ENCODE data around the gene MAGOH. TPM values are rescaled to one million over a fixed set of nuclear protein-coding genes. Genes with fewer than 3 reads are reported as not detected.

Gene MAGOH
- total RNA-seq, 1 donor from 2014 or later: 27.3 TPM

- H3K27me3 Mint-ChIP-seq (ENCODE audit: unreplicated experiment): no peaks in the 10 kb centered on the region
- H3K4me3 Mint-ChIP-seq (ENCODE audit: unreplicated experiment): no peak overlapping the region
- TF ChIP-seq CTCF (IDR thresholded peaks at IDR 0.05; ENCODE audit: partially characterized antibody, unreplicated experiment): no peak
- no peak for DNase-seq
- H3K27ac Mint-ChIP-seq (ENCODE audit: unreplicated experiment): no peak overlapping the region
- peaks cover 7% of the 10 kb centered on the region for H3K4me1 Mint-ChIP-seq (ENCODE audit: low read depth, unreplicated experiment)
- H3K9me3 Mint-ChIP-seq (ENCODE audit: unreplicated experiment): peaks cover 5% of the 10 kb centered on the region
- H3K36me3 Mint-ChIP-seq (ENCODE audit: unreplicated experiment): no peaks in the 10 kb centered on the region
Observed at GRCh38 chr1:53180226-53180625, 58.1 kb downstream of the MAGOH start.

Other genes starting within 250 kb of the MAGOH start
- 3.1 TPM for gene PODN, start 176.3 kb downstream of the MAGOH start, total RNA-seq (ENCODE audit: unreplicated experiment)
- gene SLC1A7, start 95.9 kb downstream of the MAGOH start, total RNA-seq (ENCODE audit: unreplicated experiment): not detected
- gene CPT2, start 41.7 kb downstream of the MAGOH start, total RNA-seq (ENCODE audit: unreplicated experiment): 21.7 TPM
- gene CZIB, start 17.9 kb downstream of the MAGOH start, total RNA-seq (ENCODE audit: unreplicated experiment): 48.5 TPM
- gene LRP8, start 89.6 kb upstream of the MAGOH start, total RNA-seq (ENCODE audit: unreplicated experiment): 57.9 TPM
- not detected for gene DMRTB1, start 220.9 kb upstream of the MAGOH start, total RNA-seq (ENCODE audit: unreplicated experiment)